Spleen (tissue), 11 donors: ENCODE measurements around the gene KLK6. TPM values are rescaled to one million over a fixed set of nuclear protein-coding genes. Genes with fewer than 3 reads are reported as not detected.

ENCODE experiments used
- DNase-seq: peaks from one replicate; pipeline ENCODE4 v3.0.0-alpha.2; 2020
- H3K27ac ChIP-seq, 8 donors: fragments of 200-600 bp; sonication (generic) in 7 of 8; 1 replicate in 4 of 8; 2 replicates in 4 of 8; pipeline versions ENCODE4 v1.5.0 to v1.8.0; 2016 to 2021; ENCODE audit warnings: inconsistent platforms in 4 of 8, mild to moderate bottlenecking in 4 of 8, moderate library complexity in 1 of 8
- H3K27me3 ChIP-seq, 7 donors: fragments of 200-600 bp; sonication (generic) in 6 of 7; replicated peaks in 1 of 7; 1 replicate in 4 of 7; 2 replicates in 3 of 7; pipeline versions ENCODE4 v1.5.0 to v1.8.0; 2016 to 2021; ENCODE audit warnings: inconsistent platforms in 3 of 7, mild to moderate bottlenecking in 1 of 7
- H3K36me3 ChIP-seq, 6 donors: fragments of 200-600 bp; sonication (generic) in 5 of 6; 1 replicate in 4 of 6; 2 replicates in 2 of 6; pipeline versions ENCODE4 v1.5.0 to v1.8.0; 2016 to 2021; ENCODE audit warnings: inconsistent platforms in 2 of 6
- H3K4me1 ChIP-seq, 6 donors: fragments of 200-600 bp; sonication (generic) in 5 of 6; 1 replicate in 3 of 6; 2 replicates in 3 of 6; pipeline versions ENCODE4 v1.5.0 to v1.8.0; 2016 to 2021; ENCODE audit warnings: inconsistent platforms in 3 of 6
- H3K4me3 ChIP-seq, 8 donors: fragments of 200-600 bp; sonication (generic) in 7 of 8; 1 replicate in 4 of 8; 2 replicates in 4 of 8; pipeline versions ENCODE4 v1.5.0 to v1.8.0; 2016 to 2021; ENCODE audit warnings: inconsistent platforms in 4 of 8, mild to moderate bottlenecking in 4 of 8, moderate library complexity in 2 of 8
- H3K9me3 ChIP-seq, 8 donors: fragments of 200-600 bp; sonication (generic) in 7 of 8; 1 replicate in 4 of 8; 2 replicates in 4 of 8; pipeline versions ENCODE4 v1.5.0 to v1.8.0; 2016 to 2021; ENCODE audit warnings: inconsistent platforms in 4 of 8
- POLR2A ChIP-seq, 3 donors: fragments of 450-650 bp; IDR thresholded peaks; one replicate each; pipeline ENCODE4 v1.5.1; 2017; ENCODE audit warnings: antibody characterized with exemption in 3 of 3, mild to moderate bottlenecking in 1 of 3
- POLR2AphosphoS5 ChIP-seq, 3 donors: sonication (generic); formaldehyde crosslinking; IDR thresholded peaks; one replicate each; pipeline ENCODE4 v1.5.1; 2017; ENCODE audit warnings: antibody characterized with exemption in 3 of 3
- WGBS, 5 donors: extraction: QIAGEN DNeasy Blood & Tissue Kit in 3 of 5; methylation state at CpG; one replicate each; pipeline versions ENCODE4 v1.1.5 to v1.1.7; 2013 to 2018; 5-methylcytosine and 5-hydroxymethylcytosine counted together
- intact Hi-C: fragments of 100-400 bp; cut with DNase I; formaldehyde crosslinking; loops from one replicate; pipeline ENCODE4 v1.15.0; 2023; ENCODE audit warnings: low total_unique reads
- polyA plus RNA-seq, 3 donors: library from polyadenylated mRNA; stranded (reverse); fragments of 200-250 nt; gene quantifications; one replicate each; pipeline ENCODE4 v1.2.1, GENCODE V29; 2013
- total RNA-seq, 7 donors: library from RNA; depleted of rRNA in 3 of 7; stranded (reverse); fragments of >200 nt in 3 of 7; fragmentation: NEBNext Ultra II Directional in 4 of 7; extraction: Animal tissue kit (Norgen Biotek cat#: 25700) in 4 of 7; gene quantifications; one replicate each; pipeline versions ENCODE4 v1.1.0 to v1.2.1, GENCODE V29; 2016 to 2021
- TF ChIP-seq, protein P1 (sequence below), 11 experiments: fragments of 200-600 bp in 7 of 11; fragments of 450-650 bp in 4 of 11; sonication (generic) in 4 of 11; IDR thresholded peaks in 8 of 11; conservative IDR thresholded peaks in 3 of 11; 1 replicate in 7 of 11; 2 replicates in 4 of 11; pipeline versions ENCODE4 v1.4.0 to v1.8.0; 2016 to 2021; ENCODE audit warnings: antibody characterized with exemption in 11 of 11, inconsistent platforms in 4 of 11, mild to moderate bottlenecking in 1 of 11
- donor health status: healthy with polysubstance abuse.
- donor health status: DM: no; HTN: no; CAD: no; lungs with moderate emphysema.
- donor health status: DM: no; HTN: no; CAD: no.
- donor health status: Bipolar disorder and iron deficiency.
- donor health status: healthy.
- donor health status: DM: no; HTN: no; CAD: no.
- donor health status: DM: yes; HTN: yes; CAD: no.

KLK6 gene
- total and polyA plus RNA-seq, 10 donors: 0.43 to 9.5 (median 2.8) TPM; not detected in 1

DNA sequence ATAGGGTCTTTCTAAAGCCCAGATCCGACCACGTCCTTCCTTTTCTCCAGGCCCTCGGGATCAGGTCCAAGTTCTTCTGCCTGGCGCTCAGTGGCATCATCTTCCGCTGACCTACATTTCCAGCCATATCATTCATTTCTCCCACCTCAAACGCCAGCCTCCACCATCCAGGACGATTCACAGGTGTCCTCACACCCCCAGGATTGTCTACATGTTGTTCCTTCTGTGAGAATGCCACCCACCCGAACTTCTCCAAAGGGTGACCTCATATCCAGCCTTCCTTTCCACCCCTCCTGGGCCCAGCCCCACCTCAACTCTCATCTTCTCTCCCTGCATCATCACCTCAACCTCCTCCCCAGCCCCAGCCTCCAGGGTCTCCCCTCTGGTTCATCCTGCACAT lies 11.8 kb downstream of the KLK6 start:
- no peaks in the 10 kb centered on the region for H3K4me1 ChIP-seq
- intact Hi-C loops: no loop called here
- H3K27me3 ChIP-seq: peaks cover 0 to 57% (median 0%) of the 10 kb centered on the region in 7 donors
- no peak overlapping the region for H3K27ac ChIP-seq
- no peak overlapping the region for H3K4me3 ChIP-seq
- TF ChIP-seq POLR2A (IDR thresholded peaks at IDR 0.05): no peak
- TF ChIP-seq, protein P1, sequence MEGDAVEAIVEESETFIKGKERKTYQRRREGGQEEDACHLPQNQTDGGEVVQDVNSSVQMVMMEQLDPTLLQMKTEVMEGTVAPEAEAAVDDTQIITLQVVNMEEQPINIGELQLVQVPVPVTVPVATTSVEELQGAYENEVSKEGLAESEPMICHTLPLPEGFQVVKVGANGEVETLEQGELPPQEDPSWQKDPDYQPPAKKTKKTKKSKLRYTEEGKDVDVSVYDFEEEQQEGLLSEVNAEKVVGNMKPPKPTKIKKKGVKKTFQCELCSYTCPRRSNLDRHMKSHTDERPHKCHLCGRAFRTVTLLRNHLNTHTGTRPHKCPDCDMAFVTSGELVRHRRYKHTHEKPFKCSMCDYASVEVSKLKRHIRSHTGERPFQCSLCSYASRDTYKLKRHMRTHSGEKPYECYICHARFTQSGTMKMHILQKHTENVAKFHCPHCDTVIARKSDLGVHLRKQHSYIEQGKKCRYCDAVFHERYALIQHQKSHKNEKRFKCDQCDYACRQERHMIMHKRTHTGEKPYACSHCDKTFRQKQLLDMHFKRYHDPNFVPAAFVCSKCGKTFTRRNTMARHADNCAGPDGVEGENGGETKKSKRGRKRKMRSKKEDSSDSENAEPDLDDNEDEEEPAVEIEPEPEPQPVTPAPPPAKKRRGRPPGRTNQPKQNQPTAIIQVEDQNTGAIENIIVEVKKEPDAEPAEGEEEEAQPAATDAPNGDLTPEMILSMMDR (IDR thresholded peaks at IDR 0.05 in 8 of 11, conservative IDR thresholded peaks at IDR 0.05 in 3 of 11): no peak
- TF ChIP-seq POLR2AphosphoS5 (IDR thresholded peaks at IDR 0.05): no peak
- H3K36me3 ChIP-seq: no peaks in the 10 kb centered on the region
- H3K9me3 ChIP-seq: peaks cover 0 to 9% (median 1%) of the 10 kb centered on the region in 8 donors
- no peak for DNase-seq
- whole genome bisulfite sequencing, 5 donors: 63 to 71% (median 66%) methylated on average over 8 of the region's 8 CpGs

DNA sequence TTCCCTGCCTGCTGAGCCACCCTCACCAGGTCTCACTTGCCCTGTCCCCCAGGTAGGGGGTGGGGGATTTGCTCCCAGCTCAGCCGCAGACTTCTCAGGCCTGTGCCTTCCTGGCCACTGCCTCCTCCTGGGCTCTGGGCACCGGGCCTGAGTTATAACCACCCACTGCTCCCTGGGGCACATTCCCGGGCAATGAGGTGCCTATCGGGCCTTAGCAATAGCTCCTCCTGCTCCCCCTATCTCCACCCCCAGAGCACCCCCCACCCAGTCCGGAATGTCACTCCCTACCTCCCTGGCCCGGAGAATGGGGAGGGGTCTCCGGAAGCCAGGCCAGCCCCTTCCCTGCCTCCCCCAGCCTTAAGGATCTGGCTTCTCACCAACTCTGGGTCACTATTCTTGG lies 16.5 kb downstream of the KLK6 start, which contains the start of gene KLK5:
Gene KLK5 (minus strand): TSS at position 129 of the 400 bp plus-strand sequence. CDS start 381 bp downstream, outside the sequence.
- no peak within 1 kb of the TSS for H3K4me3 ChIP-seq
- H3K36me3 ChIP-seq: no peaks in the 10 kb centered on the region
- WGBS, 5 donors: 3 to 24% (median 12%) methylated on average over 4 to 7 of the region's 7 CpGs
- no peaks in the 10 kb centered on the region for H3K4me1 ChIP-seq
- intact Hi-C loops: no loop called here
- no peak for TF ChIP-seq POLR2A (IDR thresholded peaks at IDR 0.05)
- TF ChIP-seq, protein P1 (IDR thresholded peaks at IDR 0.05 in 8 of 11, conservative IDR thresholded peaks at IDR 0.05 in 3 of 11): no peak
- TF ChIP-seq POLR2AphosphoS5 (IDR thresholded peaks at IDR 0.05): no peak
- peaks cover 0 to 71% (median 0%) of the 10 kb centered on the region in 7 donors for H3K27me3 ChIP-seq
- no peaks in the 10 kb centered on the region for H3K9me3 ChIP-seq
- no peak for DNase-seq
- H3K27ac ChIP-seq: no peak within 1 kb of the TSS

DNA sequence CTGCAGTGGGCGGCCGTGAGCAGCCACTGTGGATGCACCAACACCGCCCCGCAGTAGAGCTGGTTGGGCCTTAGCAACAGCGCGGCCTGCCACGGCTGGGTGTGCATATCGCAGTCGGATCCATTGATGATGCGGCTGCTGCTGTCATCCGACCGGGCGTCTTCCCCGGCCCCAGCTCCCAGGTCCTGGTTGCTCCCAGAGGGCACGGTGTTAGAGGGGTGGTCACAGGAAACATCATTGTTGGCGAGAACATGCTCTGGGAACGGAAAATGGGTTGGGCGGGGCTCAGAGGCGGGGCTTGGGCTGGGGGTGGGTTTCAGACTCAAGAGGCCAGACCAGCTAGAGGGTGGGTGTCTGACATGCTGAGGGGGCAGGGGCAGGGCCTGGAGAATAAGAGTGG lies 19.5 kb downstream of the KLK6 start:
- Histone ChIP-seq H3K4me3 (no peak overlapping the region), H3K36me3 (no peaks in the 10 kb centered on the region), H3K27me3 (peaks cover 0 to 53% (median 0%) of the 10 kb centered on the region in 7 donors), H3K9me3 (no peaks in the 10 kb centered on the region), H3K4me1 (no peaks in the 10 kb centered on the region), H3K27ac (no peak overlapping the region)
- 44 to 73% (median 59%) methylated on average over 17 to 19 of the region's 19 CpGs for WGBS, 5 donors
- intact Hi-C loops: no loop called here
- TF ChIP-seq, protein P1 (IDR thresholded peaks at IDR 0.05 in 8 of 11, conservative IDR thresholded peaks at IDR 0.05 in 3 of 11): no peak
- TF ChIP-seq POLR2A (IDR thresholded peaks at IDR 0.05) (no peak), POLR2AphosphoS5 (IDR thresholded peaks at IDR 0.05) (no peak)
- no peak for DNase-seq

DNA sequence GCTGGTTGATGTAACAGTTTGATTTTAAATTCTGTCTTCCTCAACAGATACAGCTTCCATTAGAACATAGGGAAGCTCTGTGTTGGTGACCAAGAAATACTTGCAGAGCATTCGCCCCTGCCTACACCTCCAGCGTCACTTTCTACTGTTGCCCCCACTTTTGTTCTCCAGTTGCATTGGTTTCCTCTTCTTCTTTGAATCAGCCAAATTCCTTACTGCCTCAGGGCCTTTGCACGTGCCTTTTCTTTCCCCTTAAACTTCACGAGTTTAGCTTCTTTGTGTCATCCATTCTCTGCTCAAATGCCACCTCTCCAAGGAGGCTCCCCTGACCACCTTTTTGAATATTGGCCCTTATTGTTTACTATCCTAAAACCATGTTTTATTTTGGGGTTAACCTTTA lies 22.3 kb downstream of the KLK6 start:
- DNase-seq: no peak
- intact Hi-C loops: no loop called here
- H3K27ac ChIP-seq: no peak overlapping the region
- no peak overlapping the region for H3K4me3 ChIP-seq
- H3K27me3 ChIP-seq: peaks cover 0 to 35% (median 0%) of the 10 kb centered on the region in 7 donors
- H3K9me3 ChIP-seq: peaks cover 0 to 4% (median 0%) of the 10 kb centered on the region in 8 donors
- no peaks in the 10 kb centered on the region for H3K4me1 ChIP-seq
- WGBS, 5 donors: 75 to 91% (median 79%) methylated on average over 4 of the region's 4 CpGs
- no peaks in the 10 kb centered on the region for H3K36me3 ChIP-seq
- TF ChIP-seq, protein P1 (IDR thresholded peaks at IDR 0.05 in 8 of 11, conservative IDR thresholded peaks at IDR 0.05 in 3 of 11): no peak
- no peak for TF ChIP-seq POLR2AphosphoS5 (IDR thresholded peaks at IDR 0.05)
- no peak for TF ChIP-seq POLR2A (IDR thresholded peaks at IDR 0.05)
